GM18499 (cell line): ENCODE data around the gene UBE2Q1.

Experiments used
- ATAC-seq: cut with Tn5 transposase; IDR thresholded peaks from one replicate; pipeline ENCODE4 v1.9.1; 2021; ENCODE audit warnings: moderate number of reproducible peaks; ENCODE audit not compliant: insufficient read depth, unreplicated experiment

Gene UBE2Q1

DNA sequence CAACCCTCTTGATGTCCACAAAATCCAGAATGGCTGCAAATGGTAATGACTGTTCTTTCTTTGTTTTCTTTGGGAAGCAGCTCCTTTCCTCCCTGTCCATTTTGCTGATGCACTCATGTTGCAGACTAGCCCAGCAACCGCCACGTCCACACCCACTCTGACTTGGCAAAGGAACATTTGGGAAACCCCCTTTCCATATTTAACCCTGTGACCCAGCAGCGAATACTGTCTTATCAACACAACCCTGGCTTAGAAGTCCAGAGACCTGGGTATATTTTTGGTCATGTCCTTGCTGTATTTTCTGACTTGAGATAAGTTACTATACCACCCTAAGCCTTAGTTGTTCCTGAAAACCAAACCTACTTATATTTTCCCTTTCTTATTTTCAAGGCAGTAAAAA, 38.1 kb downstream of the UBE2Q1 start:
- ATAC-seq: no peak

GRCh38 chr1:154519591-154519991, 38.9 kb downstream of the UBE2Q1 start:
- ATAC-seq: no peak

GRCh38 chr1:154517661-154518060, 40.8 kb downstream of the UBE2Q1 start:
- no peak for ATAC-seq

DNA sequence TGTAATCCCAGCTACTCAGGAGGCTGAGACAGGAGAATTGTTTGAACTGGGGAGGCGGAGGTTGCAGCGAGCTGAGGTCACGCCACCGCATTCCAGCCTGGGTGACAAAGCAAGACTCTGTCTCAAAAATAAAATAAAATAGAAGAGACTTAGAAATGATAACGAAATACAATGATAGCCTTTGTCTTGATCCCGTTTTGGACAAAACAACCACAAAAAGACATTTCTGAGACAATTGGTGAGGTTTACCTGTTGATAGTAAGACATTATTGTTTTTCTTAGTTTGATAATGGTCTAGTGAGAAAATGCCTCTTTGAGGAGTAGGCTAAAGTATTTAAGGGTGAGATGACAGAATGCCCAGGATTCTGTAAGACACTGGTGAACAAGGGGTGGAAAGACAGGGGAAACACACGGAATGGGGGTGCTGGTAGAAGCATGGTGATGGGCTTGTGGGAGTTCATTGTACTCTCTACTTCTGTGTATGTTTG, 44.4 kb downstream of the UBE2Q1 start:
- no peak for ATAC-seq

DNA sequence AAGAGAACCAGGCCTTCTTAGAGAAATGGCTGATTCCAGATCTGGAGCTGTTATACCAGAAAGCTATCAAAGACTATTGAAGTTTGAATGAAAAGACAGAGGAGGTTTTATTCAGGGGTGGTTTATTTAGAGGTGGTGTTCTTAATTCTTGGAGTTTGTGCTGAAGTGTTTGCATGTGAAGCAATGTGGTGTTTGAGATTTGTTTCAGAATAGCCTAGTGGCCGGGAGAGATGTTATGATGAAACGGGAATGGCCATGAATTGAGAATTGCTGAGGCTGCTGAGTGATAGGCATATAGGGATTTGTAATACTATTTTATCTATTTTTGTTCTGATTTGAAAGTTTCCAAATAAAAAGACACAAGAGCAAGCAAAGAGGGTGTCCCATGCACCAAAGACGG, 45.7 kb downstream of the UBE2Q1 start:
- no peak for ATAC-seq

DNA sequence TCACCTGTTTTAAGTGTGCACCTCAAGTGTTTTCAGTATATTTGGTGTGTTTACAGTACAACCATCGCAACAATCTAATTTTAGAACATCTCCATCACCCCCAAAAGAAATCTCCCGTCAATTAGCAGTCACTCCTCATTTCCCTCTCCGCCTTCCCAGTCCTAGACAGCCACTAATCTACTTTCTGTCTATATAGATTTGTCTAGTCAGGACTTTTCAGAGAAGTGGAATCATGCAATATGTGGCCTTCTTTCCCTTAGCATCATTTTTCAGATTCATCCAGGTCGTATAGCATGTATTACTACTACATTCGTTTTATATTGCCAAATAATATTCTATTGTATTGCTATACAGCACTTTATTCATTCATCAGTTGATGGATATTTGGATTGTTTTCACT, 54.6 kb downstream of the UBE2Q1 start:
- no peak for ATAC-seq

GRCh38 chr1:154502744-154503115, 55.7 kb downstream of the UBE2Q1 start:
- no peak for ATAC-seq

GRCh38 chr1:154502066-154502743, 56.3 kb downstream of the UBE2Q1 start, which contains the start of the genes SHE and TDRD10:
Gene SHE (minus strand): TSS chr1:154502412. CDS start chr1:154502026, 386 bp downstream.
Gene TDRD10 (plus strand): TSS chr1:154502219. CDS start chr1:154506904, 4,685 bp downstream.
- no peak for ATAC-seq

DNA sequence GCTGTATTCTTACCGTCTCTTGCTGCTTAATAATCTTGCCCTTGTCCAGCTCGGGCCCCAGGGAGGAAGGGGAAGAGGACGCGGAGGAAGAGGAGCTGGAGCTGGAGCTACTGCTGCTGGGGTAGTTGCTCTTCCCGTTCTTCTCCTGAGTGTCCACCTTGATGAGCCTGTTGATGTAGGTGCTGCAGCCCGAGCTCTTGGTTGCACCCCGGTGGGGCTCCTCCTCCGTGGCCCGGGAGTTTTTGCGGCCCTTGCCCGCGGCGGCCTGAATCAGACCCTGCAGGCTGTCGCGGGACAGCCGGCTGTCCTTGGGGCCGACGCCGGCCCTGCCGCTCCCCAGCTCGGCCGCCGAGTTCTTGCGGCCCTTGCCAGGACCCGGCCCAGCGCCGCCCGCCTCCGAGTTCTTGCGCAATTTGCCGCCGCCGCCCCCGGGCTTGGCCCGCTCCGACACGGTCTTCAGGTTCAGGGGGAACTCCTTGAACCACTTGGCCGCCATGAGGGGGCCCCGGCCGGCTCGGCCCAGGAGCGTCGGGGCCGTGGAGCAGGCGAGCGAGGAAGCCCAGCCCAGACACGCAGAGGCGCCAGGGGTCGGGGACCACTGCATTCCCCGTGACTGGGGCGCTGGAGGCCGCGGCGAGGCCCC, 56.9 kb downstream of the UBE2Q1 start:
- ATAC-seq: no peak

DNA sequence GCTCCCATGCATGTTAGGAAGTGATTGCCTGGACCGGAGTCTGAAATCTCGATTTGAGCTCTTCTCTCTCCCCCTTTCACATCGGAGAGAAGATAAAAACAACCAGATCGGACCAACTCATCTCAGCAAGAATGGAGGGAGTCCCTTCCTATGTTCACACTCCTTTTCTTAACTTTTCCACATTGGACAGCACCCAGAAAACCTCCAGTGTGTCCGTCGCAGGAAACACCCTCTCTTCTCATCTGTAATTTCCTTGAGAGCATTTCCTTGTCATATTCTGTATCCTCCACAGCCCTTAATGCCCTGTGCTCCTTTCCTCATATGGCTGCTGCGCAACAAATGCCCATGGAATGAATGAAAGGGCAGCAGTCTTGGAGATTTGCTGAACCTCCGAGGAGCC, 57.9 kb downstream of the UBE2Q1 start:
- ATAC-seq: no peak

GRCh38 chr1:154499446-154499845, 59.0 kb downstream of the UBE2Q1 start:
- no peak for ATAC-seq
